NK-92 (cell line): ENCODE results near the gene ZBTB8OS.
"Not testable (repeated sequence)": the region's sequence is repeated elsewhere in the genome, so short reads cannot be mapped to it uniquely, and the experiment has no call there.

Experiments
- DNase-seq: peaks from one replicate; lab custom pipeline; 2025; ENCODE audit not compliant: unreplicated experiment; lab: John Stamatoyannopoulos, UW

The ZBTB8OS gene

GRCh38 chr1:32650248-32650751, at the start of gene ZBTB8OS:
Gene ZBTB8OS (minus strand): TSS chr1:32650550. CDS start chr1:32650529, 21 bp downstream.
- DNase-seq = peak; percentile 30

DNA sequence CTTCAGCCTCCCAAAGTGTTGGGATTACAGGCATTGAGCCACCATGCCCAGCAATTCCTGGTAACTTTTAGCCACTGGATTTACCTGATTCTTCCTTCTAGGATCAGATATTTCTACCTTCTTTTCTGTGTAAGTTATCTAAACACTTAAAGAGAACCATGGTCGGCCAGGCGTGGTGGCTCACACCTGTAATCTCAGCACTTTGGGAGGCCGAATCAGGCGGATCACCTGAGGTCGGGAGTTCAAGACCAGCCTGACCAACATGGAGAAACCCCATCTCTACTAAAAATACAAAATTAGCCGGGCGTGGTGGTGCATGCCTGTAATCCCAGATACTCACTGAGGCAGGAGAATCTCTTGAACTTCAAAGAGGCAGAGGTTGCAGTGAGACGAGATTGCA, 46.6 kb upstream of the ZBTB8OS start:
- DNase-seq = not testable (repeated sequence)

- DNase-seq = no peak
These were observed 45.7 kb upstream of the ZBTB8OS start for GRCh38 chr1:32696041-32696440.

- DNase-seq = no peak
These were observed 45.0 kb upstream of the ZBTB8OS start for GRCh38 chr1:32695098-32695904.

- DNase-seq = no peak
These were observed 43.3 kb upstream of the ZBTB8OS start for GRCh38 chr1:32693455-32694174.

DNA sequence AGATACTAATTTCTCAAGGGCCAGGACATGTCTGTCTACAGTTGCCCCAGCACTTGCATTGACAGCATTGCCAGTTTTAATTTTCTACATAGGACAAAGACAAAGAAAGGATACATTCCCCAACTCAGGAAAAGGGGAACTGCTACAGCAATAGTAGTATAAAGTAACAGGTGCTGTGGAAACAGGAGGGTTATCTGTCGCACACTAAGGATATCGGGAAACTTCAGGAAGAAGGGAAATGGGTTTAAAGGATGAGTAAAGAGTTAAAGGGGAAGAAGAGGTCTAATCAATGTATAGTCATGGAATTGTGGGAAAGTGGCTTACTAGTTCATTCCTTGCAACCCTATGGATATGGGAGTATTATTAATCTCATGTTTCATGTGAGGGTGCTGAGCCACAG, 36.0 kb upstream of the ZBTB8OS start:
- no peak for DNase-seq

GRCh38 chr1:32685498-32685897, 35.1 kb upstream of the ZBTB8OS start:
- DNase-seq = no peak

- no peak for DNase-seq
These were observed 33.9 kb upstream of the ZBTB8OS start for GRCh38 chr1:32684167-32684811.

DNA sequence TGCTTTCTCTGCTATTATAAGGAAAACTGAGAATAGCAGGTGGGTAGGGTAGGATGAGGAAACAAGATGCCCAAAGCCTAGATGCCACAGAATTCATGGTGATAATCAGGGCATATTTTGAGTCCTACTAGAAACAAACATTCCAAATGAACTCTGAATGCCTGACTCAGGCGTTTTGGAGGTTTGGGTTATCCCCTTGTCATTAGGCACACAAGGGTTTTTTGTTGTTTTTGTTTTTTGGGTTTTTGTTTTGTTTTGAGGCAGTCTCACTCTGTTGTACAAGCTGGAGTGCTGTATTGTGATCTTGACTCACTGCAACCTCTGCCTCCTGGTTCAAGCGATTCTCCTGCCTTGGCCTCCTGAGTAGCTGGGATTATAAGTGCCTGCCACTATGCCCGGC, 33.0 kb upstream of the ZBTB8OS start:
- DNase-seq = no peak

DNA sequence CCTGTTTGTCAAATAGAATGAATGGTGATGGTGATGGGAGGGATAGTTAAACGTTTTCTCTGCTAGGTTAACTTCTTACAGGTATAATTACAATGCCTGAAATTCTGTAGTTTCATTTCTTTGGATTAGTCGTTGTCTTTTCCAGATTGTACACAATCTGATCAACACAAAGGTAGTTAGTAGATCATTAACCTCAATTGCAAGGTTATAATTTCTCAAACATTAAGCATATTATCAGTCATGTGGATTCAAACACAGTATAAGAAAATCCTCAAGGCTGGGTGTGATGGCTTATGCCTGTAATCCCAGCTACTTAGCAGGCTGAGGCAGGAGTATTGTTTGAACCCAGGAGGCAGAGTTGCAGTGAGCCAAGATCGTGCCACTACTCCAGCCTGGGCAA, 31.6 kb upstream of the ZBTB8OS start:
- no peak for DNase-seq

DNA sequence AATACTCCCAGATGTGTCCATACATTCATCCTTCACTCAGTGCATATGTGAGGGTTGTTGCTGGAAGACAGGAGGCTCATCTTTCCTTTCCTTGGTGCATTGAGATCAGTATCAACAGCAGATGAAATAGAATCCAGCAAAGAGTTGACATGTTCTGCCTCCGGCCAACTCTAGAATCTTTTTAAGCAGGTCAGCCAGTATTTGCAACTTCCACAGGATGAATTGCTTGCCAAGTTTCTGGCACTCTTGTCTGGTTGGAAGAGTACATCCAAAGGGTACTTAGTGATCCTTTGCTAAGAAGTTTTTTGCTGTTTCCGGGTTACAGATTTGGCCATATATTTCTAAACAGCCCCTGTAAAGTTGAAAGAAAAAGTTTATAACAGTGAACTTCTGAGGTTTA, 31.2 kb upstream of the ZBTB8OS start:
- DNase-seq = no peak

- DNase-seq = no peak
These were observed 30.3 kb upstream of the ZBTB8OS start for GRCh38 chr1:32680642-32681041.

- not testable (repeated sequence) for DNase-seq
These were observed 29.6 kb upstream of the ZBTB8OS start for GRCh38 chr1:32679993-32680392.

- DNase-seq = no peak
These were observed 26.6 kb upstream of the ZBTB8OS start for GRCh38 chr1:32676945-32677344.

- DNase-seq = not testable (repeated sequence)
These were observed 18.4 kb upstream of the ZBTB8OS start for GRCh38 chr1:32668716-32669115.

DNA sequence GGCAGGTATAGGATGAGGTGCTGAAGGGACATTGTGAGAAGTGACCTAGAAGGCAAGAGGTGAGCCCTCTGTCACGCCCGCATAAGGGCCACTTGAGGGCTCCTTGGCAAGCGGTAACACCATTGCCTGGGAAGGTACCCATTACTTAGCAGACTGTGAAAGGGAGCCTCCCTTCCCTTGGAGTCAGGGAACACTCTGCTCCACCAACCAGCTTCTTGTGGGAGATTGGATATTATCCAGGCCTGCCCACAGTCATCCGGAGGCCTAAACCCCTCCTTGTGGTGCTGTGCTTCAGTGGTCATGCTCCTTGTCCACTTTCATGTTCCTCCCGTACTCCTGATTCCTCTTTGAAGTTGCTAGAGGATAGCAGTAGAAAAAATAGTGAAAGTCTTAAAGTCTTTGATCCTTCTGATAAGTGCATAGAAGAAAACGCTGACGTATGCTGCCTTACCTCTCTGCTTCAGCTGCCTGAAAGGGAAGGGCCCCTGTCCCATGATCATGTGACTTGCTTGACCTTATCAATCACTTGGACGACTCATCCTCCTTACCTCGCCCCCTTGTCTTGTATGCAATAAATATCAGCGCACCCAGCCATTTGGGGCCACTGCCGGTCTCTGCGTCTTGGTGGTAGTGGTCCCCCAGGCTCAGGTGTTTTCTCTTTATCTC, 16.7 kb upstream of the ZBTB8OS start:
- DNase-seq = no peak

- DNase-seq = no peak
These were observed 15.6 kb upstream of the ZBTB8OS start for GRCh38 chr1:32665915-32666314.

DNA sequence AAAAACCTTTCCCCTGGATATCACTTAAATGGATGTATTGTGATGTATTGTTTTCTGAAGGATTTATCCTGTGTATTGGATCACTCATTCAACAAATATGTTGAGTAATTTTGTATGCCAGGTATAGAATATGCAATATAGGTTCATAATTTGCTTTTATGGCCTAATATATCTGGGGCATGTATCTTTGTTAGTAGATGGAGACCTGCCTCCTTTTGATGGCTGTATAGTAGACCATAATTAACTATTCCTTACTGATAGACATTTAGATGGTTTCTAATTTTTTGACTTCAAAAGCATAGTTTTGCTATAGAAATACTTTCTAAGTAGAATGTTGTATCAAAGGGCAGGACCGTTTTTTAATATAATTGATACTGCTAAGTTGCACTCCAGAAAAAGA, 9.2 kb upstream of the ZBTB8OS start:
- no peak for DNase-seq

- DNase-seq = no peak
These were observed 2.1 kb upstream of the ZBTB8OS start for GRCh38 chr1:32652244-32652962.

DNA sequence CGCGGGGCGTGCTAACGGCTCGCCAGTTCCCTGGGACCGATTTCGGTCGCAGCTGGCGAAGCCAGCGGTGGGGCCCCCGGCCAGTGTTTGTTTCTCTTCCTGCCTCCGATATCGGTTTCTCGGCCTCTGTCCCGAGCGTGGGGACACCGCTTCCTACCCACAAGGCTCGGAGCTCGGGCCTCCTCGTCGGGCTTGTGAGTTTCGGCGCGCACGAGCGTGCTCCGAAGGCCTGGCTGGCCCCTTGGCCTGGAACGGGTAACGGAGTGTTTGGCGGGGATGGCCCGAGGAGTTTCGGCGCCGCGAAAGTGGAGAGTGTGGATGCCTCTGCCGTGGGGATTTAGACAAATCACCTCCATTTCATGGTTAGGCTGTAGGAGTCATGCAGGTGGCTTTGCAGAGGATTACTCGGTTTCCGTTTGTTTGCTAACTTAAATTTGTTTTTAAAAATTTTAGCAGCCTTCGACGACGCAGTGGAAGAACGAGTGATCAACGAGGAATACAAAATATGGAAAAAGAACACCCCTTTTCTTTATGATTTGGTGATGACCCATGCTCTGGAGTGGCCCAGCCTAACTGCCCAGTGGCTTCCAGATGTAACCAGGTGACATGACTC, 1.2 kb upstream of the ZBTB8OS start:
- no peak for DNase-seq
